Epithelial cell of esophagus (primary cell): ENCODE results near the gene FGF18.

ENCODE experiments used
- DNase-seq: peaks from one replicate; pipeline ENCODE4 v3.0.0; 2010; ENCODE audit warnings: low read depth
- H3K4me3 ChIP-seq: 2 replicates; pipeline ENCODE4 v1.5.1; 2011; ENCODE audit warnings: mild to moderate bottlenecking, low read length, control low read depth
- CTCF ChIP-seq: IDR thresholded peaks from 2 replicates; pipeline ENCODE4 v1.5.1; 2011; ENCODE audit warnings: low read depth, mild to moderate bottlenecking, low read length, control low read depth, inconsistent platforms; ENCODE audit not compliant: insufficient read depth; ENCODE audit errors: missing control alignments

FGF18 gene

GRCh38 chr5:171482434-171482730 lies 62.9 kb downstream of the FGF18 start:
- DNase-seq: no peak
- no peak overlapping the region for H3K4me3 ChIP-seq
- no peak for TF ChIP-seq CTCF

- DNase-seq: no peak
- no peak overlapping the region for H3K4me3 ChIP-seq
- TF ChIP-seq CTCF: no peak
Observed at GRCh38 chr5:171483551-171484135, 64.2 kb downstream of the FGF18 start.

- H3K4me3 ChIP-seq: no peak overlapping the region
- peak; percentile 62 for TF ChIP-seq CTCF
- DNase-seq: peak; percentile 36
Observed at GRCh38 chr5:171484460-171484899, 65.0 kb downstream of the FGF18 start.

- no peak for DNase-seq
Observed at GRCh38 chr5:171485668-171486067, 66.2 kb downstream of the FGF18 start.

GRCh38 chr5:171486613-171487012 lies 67.2 kb downstream of the FGF18 start:
- DNase-seq: no peak
- TF ChIP-seq CTCF: no peak
- no peak overlapping the region for H3K4me3 ChIP-seq

More at GRCh38 chr5:171485668-171486067, 66.2 kb downstream of the FGF18 start:
- H3K4me3 ChIP-seq: no peak overlapping the region
- no peak for TF ChIP-seq CTCF

- no peak overlapping the region for H3K4me3 ChIP-seq
- DNase-seq: no peak
- no peak for TF ChIP-seq CTCF
Observed at GRCh38 chr5:171488876-171489275, 69.4 kb downstream of the FGF18 start.

- no peak for DNase-seq
- TF ChIP-seq CTCF: no peak
- no peak overlapping the region for H3K4me3 ChIP-seq
Observed at GRCh38 chr5:171492781-171493180, 73.3 kb downstream of the FGF18 start.
